ENCODE results near the gene IGSF21.

Gene IGSF21

GRCh38 chr1:18119771-18120377 is 12.3 kb downstream of the IGSF21 start:
- DNase-seq (ENCODE audit: low read depth): no peak

GRCh38 chr1:18120638-18121037 is 13.0 kb downstream of the IGSF21 start:
- DNase-seq (ENCODE audit: low read depth): no peak

DNA sequence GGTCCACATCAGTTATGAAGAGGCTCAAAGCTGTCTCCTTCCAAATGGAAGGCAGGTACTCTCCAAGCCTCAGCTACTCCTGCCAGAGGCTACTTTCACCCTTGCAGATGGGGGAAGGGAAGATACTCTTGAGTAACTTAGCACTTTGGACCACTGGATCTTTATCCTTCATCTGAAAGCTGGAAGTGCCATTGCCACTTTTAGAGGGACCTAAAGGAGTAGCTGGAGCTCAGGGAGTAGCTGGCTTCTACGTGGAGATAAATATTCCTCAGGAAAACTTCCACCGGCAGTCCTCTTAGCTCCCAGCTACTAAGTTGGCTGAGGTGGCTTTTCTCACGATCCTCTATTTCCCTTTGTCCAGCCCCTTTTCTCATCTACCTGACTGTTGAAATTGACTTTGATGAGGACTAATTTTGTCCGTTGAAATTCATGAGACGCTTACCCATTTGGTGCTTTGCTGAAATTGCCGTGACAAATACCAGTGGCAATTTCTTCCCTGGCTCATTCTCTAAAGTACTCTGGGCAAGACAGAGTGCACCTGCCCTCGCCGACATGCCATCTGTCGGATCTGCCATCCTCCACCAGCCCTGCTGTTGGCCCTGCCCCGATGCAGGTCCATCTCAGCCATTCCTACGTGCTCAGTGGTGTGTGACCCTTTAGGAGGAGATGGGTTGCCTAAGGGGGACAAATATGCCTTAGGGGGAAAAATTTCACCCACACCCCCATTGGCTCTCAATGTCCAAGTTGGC is 13.6 kb downstream of the IGSF21 start:
- DNase-seq (ENCODE audit: low read depth): no peak

- no peak for DNase-seq (ENCODE audit: low read depth)
These were observed 15.9 kb downstream of the IGSF21 start for GRCh38 chr1:18123467-18123992.

DNA sequence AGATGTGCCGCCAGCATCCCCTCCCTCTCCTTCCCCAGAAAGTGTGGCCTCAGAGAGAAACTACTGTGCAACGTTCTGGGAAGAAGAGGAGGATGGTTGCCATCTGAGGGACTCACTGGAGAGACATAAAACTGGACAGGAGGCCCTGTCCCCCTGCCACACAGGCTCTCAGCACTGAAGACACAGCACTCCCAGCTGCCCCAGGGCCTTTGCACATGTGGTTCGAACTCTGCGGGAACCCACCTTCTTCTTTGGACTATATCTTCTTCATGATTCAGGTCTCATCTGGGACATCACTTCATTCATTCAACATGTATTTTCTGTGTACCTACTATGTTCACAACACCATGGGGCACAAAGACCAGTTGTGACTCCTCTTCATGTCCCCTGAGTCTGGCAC is 17.4 kb downstream of the IGSF21 start:
- DNase-seq (ENCODE audit: low read depth): no peak

- DNase-seq (ENCODE audit: low read depth): no peak
These were observed 19.0 kb downstream of the IGSF21 start for GRCh38 chr1:18126616-18127015.

DNA sequence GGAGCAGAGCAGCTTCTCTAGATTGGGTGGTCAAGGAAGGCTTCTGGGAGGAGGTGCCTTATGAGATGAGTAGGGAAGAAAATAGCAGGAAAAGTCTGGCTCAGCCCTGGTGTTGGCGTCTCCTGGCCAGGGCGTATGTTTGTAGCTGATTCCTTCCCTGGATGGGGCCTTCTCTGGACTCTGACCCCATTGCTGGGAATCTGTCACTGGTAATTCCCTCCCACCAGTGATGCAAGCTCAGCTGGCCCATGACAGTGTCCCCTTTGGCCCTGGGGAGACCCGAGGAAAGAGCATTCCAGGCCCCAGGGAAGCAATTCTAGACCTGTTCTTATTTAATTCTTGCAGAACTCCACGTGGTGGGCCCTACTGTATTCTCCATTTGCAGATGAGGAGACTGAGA is 20.7 kb downstream of the IGSF21 start:
- DNase-seq (ENCODE audit: low read depth): no peak

DNA sequence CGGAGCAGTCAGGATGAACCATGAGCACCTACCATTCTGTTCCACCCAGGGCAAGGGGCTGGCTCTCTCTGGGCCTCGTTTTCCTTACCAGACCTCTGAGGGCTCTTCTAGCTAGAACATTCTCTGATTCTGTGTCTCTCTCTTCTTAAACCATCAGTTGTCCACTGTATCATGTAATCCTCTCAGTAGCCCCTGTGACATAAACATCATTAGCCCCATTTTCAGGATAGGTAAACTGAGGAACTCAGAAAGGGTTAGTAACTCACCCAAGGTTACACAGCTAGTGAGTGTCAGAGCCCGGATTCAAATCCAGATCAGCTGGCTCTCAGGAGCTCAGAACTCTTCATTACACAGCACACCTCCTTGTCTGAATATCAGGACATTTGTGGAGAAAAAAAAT is 22.8 kb downstream of the IGSF21 start:
- no peak for DNase-seq (ENCODE audit: low read depth)

DNA sequence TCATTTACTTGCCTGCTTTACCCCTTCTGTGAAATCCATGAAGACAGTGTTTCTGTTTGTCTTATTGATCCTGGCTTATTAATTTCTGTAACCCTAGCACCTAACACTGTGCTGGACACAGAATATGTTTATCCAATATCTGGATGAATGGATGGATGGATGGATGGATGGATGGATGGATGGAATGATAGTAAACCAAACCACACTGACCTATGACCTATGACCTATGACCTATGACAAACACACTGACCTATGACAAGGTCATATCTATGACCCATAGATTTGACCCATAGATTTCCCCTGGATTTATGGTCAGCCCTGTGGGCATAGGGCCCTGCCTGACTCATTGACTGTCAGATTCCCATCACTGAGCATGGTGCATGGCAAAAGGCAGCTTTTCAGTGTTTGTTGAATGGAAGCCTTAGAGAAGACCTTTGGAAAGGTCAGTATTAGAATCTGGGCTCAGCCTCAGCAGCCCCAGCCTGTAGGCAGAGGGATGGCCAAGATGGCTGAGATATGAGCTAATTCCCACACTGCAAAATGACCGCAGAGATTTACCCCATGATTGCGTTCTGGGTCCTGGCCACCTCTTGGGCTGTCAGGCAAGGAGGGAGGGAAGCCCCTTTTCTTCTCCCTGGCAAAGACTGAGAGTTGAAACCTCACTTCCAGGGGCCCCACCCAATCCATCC is 24.6 kb downstream of the IGSF21 start:
- no peak for DNase-seq (ENCODE audit: low read depth)

DNA sequence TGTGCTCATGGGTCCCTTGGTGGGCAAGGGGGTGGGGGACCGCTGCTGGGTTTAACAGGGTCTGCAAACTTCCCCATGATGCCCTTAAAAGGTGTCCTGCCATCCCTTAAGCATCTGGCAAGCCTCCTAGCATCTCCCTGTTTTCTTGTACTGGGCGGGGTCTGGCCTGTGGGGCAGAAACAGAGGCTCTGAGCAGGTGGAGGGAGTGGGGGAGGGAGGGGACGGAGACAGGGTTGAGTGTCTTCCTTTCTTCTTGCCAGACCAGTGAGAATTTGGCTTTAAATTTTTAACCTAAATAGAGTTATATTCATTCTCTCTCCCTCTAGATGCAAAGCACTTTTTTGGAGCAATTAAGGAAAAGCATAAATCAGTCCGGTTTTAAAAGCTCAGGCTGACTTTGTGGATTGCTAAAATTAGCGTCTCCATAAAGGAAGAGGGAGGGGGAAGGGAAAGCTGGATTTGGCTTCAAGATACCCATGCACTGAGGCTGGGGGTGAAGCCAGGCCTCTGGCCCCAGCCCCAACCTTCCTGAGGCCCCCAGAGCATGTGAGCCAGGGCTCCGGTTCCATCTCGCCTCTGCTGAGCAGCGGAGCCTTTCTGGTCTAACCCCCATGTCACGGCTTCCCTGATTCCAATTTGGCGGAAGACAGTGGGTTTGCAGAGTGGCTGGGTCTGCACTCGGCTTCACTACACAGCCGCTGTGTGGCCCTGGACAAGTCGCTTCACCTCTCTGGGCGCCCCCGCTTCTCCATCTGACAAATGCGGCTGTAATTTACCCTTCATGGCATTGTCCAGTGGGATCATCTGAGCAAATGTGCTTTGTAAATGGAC is 25.3 kb downstream of the IGSF21 start:
- DNase-seq (ENCODE audit: low read depth): no peak

DNA sequence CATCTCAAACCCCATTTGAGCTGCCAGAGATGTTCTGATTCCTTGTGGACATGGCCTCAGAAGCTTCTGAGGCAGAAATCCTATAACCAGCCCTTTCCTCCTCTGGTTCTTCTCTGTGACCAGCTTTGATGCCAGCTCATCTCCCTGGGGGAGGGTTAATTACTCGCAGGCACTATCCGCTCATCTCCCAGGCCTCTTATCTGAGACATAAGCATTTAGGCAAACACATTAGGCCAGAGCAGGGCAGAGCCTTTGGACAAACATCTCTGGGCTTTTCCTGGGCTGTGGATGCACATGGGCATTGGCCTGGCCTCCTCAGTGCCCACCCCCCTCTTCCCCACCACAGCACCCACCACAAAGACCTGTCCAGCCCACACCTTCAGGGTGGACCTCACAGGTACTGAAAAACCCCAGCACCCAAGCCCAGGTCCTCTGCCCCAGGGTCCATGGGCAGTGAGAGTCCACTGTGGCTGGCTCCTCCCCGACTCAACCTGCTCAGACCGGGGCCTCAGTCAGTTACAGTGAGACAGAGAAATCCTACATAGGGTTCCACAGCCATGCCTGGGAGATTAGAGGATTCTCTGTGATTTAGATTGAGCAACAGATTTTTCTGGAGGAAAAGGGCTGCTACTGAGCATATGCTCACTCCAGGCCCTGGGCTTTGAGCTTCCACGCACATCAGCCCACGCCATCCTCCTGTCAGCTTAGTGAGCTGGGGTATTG is 26.9 kb downstream of the IGSF21 start:
- DNase-seq (ENCODE audit: low read depth): no peak

- DNase-seq (ENCODE audit: low read depth): no peak
These were observed 30.3 kb downstream of the IGSF21 start for GRCh38 chr1:18137759-18138345.

GRCh38 chr1:18139198-18139981 is 31.8 kb downstream of the IGSF21 start:
- DNase-seq (ENCODE audit: low read depth): no peak

DNA sequence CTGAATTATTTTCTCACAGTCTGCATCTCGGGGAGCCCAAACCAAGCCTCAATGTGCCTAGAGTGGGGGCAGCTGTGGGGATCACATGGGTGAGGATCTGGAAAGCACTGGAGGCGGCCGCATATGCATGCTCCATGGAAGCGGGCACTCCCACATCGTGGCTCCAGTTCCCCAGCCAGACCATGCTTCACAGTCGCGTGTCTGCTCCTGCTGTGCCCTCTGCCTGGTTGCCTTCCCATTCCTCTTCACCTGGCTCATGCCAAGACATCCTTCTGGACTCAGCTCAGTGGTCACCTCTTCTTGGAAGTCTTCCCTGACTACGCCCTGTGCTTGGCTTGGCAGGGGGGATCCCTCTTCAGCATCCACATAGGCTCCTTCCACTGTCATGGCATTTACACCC is 32.8 kb downstream of the IGSF21 start:
- no peak for DNase-seq (ENCODE audit: low read depth)

DNA sequence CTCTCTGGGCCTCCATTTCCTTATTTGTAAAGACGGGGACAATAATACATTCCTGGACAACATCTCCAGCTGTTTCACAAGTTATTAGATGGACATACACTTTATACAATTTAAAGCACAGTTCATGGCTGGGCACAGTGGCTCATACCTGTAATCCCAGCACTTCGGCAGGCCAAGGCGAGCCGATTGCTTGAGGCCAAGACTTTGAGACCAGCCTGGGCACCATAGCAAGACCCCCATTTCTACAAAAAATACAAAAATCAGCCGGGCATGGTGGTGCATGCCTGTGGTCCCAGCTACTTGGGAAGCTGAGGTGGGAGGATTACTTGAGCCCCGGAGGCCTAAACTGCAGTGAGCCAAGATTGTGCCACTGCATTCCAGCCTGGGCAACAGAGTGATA is 34.1 kb downstream of the IGSF21 start:
- no peak for DNase-seq (ENCODE audit: low read depth)

DNA sequence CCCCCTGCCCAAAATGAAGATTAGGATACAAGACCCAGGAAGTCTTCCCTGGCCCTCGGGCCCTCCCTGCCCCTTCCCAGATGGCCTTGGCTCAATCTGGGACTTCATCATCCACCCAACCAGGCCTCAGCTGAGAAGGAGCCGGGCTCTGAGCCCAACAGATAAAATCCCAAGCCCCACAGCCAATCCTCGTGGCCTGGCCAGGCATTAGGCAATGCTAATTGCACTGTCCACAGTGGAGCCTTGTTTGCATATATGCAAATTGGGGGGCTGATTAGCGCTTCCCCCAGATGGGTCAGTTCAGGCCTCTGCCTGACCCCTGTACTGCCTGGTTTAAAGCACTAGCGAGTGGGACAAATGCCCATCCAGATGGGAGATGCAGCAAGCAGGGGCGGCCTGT is 34.9 kb downstream of the IGSF21 start:
- DNase-seq (ENCODE audit: low read depth): no peak

DNA sequence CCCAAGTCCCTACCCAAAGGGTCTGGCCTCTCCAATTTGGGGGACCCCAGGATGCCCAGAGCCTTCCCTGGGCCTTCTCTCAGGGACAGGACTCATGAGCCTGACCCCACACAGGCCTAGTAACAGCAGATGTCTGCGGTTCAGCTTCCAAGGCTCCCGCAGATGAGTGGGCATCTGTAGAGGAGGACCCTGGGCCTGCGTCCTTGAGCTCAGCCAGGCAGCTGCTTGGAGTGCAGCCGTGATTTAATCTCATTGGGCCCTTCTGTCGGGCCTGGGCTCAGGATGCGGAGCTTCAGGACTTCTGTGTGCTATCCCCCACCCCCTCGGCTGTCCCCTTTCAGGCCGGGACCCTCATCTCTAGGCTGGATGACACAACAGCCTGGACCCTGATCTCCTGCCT is 35.4 kb downstream of the IGSF21 start:
- no peak for DNase-seq (ENCODE audit: low read depth)

DNA sequence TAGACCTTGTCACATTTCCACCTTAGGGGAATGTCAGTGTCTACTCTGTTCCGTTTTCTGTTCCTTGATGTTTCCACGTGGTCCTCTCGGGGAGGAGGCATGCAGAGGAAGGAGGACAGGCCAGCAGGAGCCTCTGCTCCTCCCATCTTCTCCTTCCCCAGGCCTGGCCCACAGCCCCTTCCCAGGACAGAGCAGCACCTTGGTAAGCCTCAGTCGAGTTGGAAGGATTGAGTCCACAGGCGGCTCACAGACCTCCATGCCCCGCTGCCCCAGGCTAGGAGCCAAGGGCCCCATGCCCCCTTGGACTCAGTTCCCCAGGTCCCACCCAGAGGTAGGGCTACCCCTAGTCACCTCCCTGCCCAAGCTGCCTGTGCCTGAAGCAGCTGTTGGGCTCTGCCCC is 36.5 kb downstream of the IGSF21 start:
- no peak for DNase-seq (ENCODE audit: low read depth)

GRCh38 chr1:18144916-18145647 is 37.5 kb downstream of the IGSF21 start:
- DNase-seq (ENCODE audit: low read depth): no peak

Data from GM04503 (cell line).